Fibroblast of lung (primary cell): ENCODE results near the gene PARP3. TPM values are rescaled to one million over a fixed set of nuclear protein-coding genes. Genes with fewer than 3 reads are reported as not detected.
"Not testable (repeated sequence)": the region's sequence is repeated elsewhere in the genome, so short reads cannot be mapped to it uniquely, and the experiment has no call there.

Experiments
- DNase-seq, 2 donors: peaks; one replicate each; pipeline versions ENCODE4 v3.0.0 to v3.0.0-alpha.2; 2010; ENCODE audit warnings: low read depth in 2 of 2
- H2AFZ ChIP-seq: 2 replicates; pipeline ENCODE4 v1.5.1; 2012; ENCODE audit warnings: low read length, control low read depth, inconsistent platforms
- H3K27ac ChIP-seq: 2 replicates; pipeline ENCODE4 v1.5.1; 2011; ENCODE audit warnings: low read length, control low read depth; ENCODE audit not compliant: insufficient read depth
- H3K27me3 ChIP-seq: 2 replicates; pipeline ENCODE4 v1.5.1; 2011; ENCODE audit warnings: mild to moderate bottlenecking, low read length; ENCODE audit not compliant: control insufficient read depth, insufficient read depth
- H3K36me3 ChIP-seq: 2 replicates; pipeline ENCODE4 v1.5.1; 2011; ENCODE audit warnings: low read length; ENCODE audit not compliant: control insufficient read depth, insufficient read depth
- H3K4me1 ChIP-seq: 2 replicates; pipeline ENCODE4 v1.5.1; 2011; ENCODE audit warnings: low read length; ENCODE audit not compliant: control insufficient read depth, insufficient read depth; ENCODE audit errors: extremely low read depth
- H3K4me2 ChIP-seq: 2 replicates; pipeline ENCODE4 v1.5.1; 2011; ENCODE audit warnings: low read length, control low read depth; ENCODE audit not compliant: insufficient read depth; ENCODE audit errors: extremely low read depth
- H3K4me3 ChIP-seq, 4 experiments: fragments of 200-600 bp in 1 of 4; sonication (generic) in 1 of 4; replicated peaks in 1 of 4; 2 replicates each; pipeline ENCODE4 v1.5.1; 2011 to 2016; ENCODE audit warnings: low read length in 4 of 4, low read depth in 3 of 4, mild to moderate bottlenecking in 3 of 4, control low read depth in 2 of 4, inconsistent platforms in 1 of 4, mixed read lengths in 1 of 4; ENCODE audit not compliant: insufficient read depth in 1 of 4; ENCODE audit errors: control extremely low read depth in 1 of 4
- H3K79me2 ChIP-seq: 2 replicates; pipeline ENCODE4 v1.5.1; 2012; ENCODE audit warnings: mild to moderate bottlenecking, low read length, inconsistent platforms; ENCODE audit not compliant: control insufficient read depth, insufficient read depth
- H3K9ac ChIP-seq: 2 replicates; pipeline ENCODE4 v1.5.1; 2011; ENCODE audit warnings: mild to moderate bottlenecking, low read length, control low read depth; ENCODE audit not compliant: insufficient read depth
- H3K9me3 ChIP-seq: 2 replicates; pipeline ENCODE4 v1.5.1; 2012; ENCODE audit warnings: low read depth, low read length; ENCODE audit not compliant: control insufficient read depth, insufficient read depth
- H4K20me1 ChIP-seq: 2 replicates; pipeline ENCODE4 v1.5.1; 2011; ENCODE audit warnings: low read length; ENCODE audit not compliant: control insufficient read depth, insufficient read depth; ENCODE audit errors: extremely low read depth
- EZH2 ChIP-seq: IDR thresholded peaks from 2 replicates; pipeline ENCODE4 v1.5.1; 2012; ENCODE audit warnings: low read length, control low read depth, mild to moderate bottlenecking; ENCODE audit errors: missing control alignments
- polyA plus RNA-seq, 2 donors: library from polyadenylated mRNA; depleted of rRNA in 1 of 2; stranded (reverse) in 1 of 2; unstranded in 1 of 2; fragments of >200 nt; gene quantifications; 2 replicates each; pipeline ENCODE4 v1.2.1, GENCODE V29; 2011 to 2012; ENCODE audit warnings: missing spikeins in 1 of 2
- total RNA-seq: library from RNA; depleted of rRNA; stranded (reverse); fragments of >200 nt; gene quantifications from 2 replicates; pipeline ENCODE4 v1.2.1, GENCODE V29; 2014
- TF ChIP-seq, protein P1 (sequence below), 2 donors: IDR thresholded peaks in 1 of 2; conservative IDR thresholded peaks in 1 of 2; 1 replicate in 1 of 2; 2 replicates in 1 of 2; pipeline ENCODE4 v1.5.1; 2011 to 2012; ENCODE audit warnings: low read length in 2 of 2, control low read depth in 1 of 2, inconsistent platforms in 1 of 2, low read depth in 1 of 2, mild to moderate bottlenecking in 1 of 2

The PARP3 gene
- total and polyA plus RNA-seq, 2 donors (not counting 1 experiment from before 2014, with no cell fraction given) = 22.8 to 44.1 TPM

- H3K9me3 ChIP-seq = no peaks in the 10 kb centered on the region
- H3K4me1 ChIP-seq = peaks cover 7% of the 10 kb centered on the region
- TF ChIP-seq EZH2 = no peak
- TF ChIP-seq, protein P1, sequence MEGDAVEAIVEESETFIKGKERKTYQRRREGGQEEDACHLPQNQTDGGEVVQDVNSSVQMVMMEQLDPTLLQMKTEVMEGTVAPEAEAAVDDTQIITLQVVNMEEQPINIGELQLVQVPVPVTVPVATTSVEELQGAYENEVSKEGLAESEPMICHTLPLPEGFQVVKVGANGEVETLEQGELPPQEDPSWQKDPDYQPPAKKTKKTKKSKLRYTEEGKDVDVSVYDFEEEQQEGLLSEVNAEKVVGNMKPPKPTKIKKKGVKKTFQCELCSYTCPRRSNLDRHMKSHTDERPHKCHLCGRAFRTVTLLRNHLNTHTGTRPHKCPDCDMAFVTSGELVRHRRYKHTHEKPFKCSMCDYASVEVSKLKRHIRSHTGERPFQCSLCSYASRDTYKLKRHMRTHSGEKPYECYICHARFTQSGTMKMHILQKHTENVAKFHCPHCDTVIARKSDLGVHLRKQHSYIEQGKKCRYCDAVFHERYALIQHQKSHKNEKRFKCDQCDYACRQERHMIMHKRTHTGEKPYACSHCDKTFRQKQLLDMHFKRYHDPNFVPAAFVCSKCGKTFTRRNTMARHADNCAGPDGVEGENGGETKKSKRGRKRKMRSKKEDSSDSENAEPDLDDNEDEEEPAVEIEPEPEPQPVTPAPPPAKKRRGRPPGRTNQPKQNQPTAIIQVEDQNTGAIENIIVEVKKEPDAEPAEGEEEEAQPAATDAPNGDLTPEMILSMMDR (conservative IDR thresholded peaks at IDR 0.05 in 1 of 2, IDR thresholded peaks at IDR 0.05 in 1 of 2; ENCODE audit: low read depth in 1 of 2, low read length in 2 of 2) = no peak
- DNase-seq = no peak
- no peak overlapping the region for H3K27ac ChIP-seq
- no peak overlapping the region for H2AFZ ChIP-seq
- H3K9ac ChIP-seq = no peak overlapping the region
- H3K4me3 ChIP-seq = no peak overlapping the region
- peaks cover 10% of the 10 kb centered on the region for H3K36me3 ChIP-seq
- H3K4me2 ChIP-seq = no peak overlapping the region
- H4K20me1 ChIP-seq = no peaks in the 10 kb centered on the region
- peaks cover 5% of the 10 kb centered on the region for H3K79me2 ChIP-seq
- H3K27me3 ChIP-seq = no peaks in the 10 kb centered on the region
Measured at GRCh38 chr3:51987568-51987967, 45.4 kb downstream of the PARP3 start.

DNA sequence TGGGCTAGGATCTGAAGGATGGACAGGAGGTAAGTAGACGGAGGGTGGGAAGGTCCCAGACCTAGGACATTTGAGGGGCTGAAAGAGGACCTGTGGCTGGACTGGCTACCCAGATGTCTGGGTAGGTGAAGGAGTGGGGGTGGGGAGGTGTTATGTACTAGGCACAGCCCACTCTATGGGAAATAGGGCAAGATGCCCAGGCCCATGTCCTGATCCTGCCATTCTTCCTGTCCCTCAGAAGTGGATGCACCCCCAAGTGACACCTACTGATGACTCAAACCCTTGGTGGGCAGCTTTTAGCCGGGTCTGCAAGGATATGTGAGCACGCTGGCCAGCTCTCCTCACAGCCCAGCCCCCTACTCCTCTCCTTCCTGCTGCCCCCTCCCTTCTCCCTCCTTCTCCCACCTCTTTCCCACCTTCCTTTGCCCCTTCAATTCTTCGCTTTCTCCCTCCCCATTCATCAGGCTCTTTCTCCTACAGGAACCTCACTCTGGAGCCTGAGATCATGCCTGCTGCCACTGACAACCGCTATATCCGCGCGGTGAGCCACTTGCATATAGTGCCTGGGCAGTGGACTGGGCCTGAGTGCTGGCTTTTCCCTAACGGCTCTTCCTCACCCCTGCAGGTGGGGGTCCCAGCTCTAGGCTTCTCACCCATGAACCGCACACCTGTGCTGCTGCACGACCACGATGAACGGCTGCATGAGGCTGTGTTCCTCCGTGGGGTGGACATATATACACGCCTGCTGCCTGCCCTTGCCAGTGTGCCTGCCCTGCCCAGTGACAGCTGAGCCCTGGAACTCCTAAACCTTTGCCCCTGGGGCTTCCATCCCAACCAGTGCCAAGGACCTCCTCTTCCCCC lies 46.4 kb downstream of the PARP3 start:
- Histone ChIP-seq H3K4me3 (no peak overlapping the region), H3K9me3 (no peaks in the 10 kb centered on the region)

GRCh38 chr3:51990501-51990971 lies 48.4 kb downstream of the PARP3 start:
- not testable (repeated sequence) for H3K27me3 ChIP-seq, H3K4me2 ChIP-seq, H3K9me3 ChIP-seq, H4K20me1 ChIP-seq, H3K9ac ChIP-seq, H3K4me3 ChIP-seq, DNase-seq, H2AFZ ChIP-seq, H3K27ac ChIP-seq
- Histone ChIP-seq H3K36me3 (peaks cover 18% of the 10 kb centered on the region), H3K4me1 (peaks cover 16% of the 10 kb centered on the region), H3K79me2 (peaks cover 27% of the 10 kb centered on the region)

More for the DNA sequence above, 46.4 kb downstream of the PARP3 start:
- Histone ChIP-seq H3K79me2 (peaks cover 11% of the 10 kb centered on the region), H3K36me3 (peaks cover 10% of the 10 kb centered on the region), H3K9ac (no peak overlapping the region), H3K27ac (no peak overlapping the region), H4K20me1 (no peaks in the 10 kb centered on the region), H3K4me1 (peaks cover 10% of the 10 kb centered on the region), H2AFZ (no peak overlapping the region), H3K27me3 (no peaks in the 10 kb centered on the region), H3K4me2 (no peak overlapping the region)
- no peak for TF ChIP-seq EZH2
- TF ChIP-seq, protein P1 (conservative IDR thresholded peaks at IDR 0.05 in 1 of 2, IDR thresholded peaks at IDR 0.05 in 1 of 2; ENCODE audit: low read depth in 1 of 2, low read length in 2 of 2) = no peak
- DNase-seq = no peak
